GM12878 (cell line): ENCODE measurements around the gene RIC3. TPM values are rescaled to one million over a fixed set of nuclear protein-coding genes. Genes with fewer than 3 reads are reported as not detected.

Source experiments
- E2F8 ChIP-seq: fragments of 450-650 bp; IDR thresholded peaks from 2 replicates; pipeline ENCODE4 v1.6.1; 2018; ENCODE audit warnings: mild to moderate bottlenecking, low read depth, moderate library complexity; ENCODE audit not compliant: partially characterized antibody
- EZH2 ChIP-seq: IDR thresholded peaks from 2 replicates; pipeline ENCODE4 v1.6.1; 2012; ENCODE audit warnings: low read depth, mild to moderate bottlenecking, control low read depth, inconsistent platforms, low read length, borderline replicate concordance; ENCODE audit not compliant: control insufficient read depth
- TCF12 ChIP-seq: IDR thresholded peaks from 2 replicates; pipeline ENCODE4 v1.6.1; 2011; ENCODE audit warnings: low read depth, mild to moderate bottlenecking, low read length
- polyA plus RNA-seq, 11 experiments: library from polyadenylated mRNA; depleted of rRNA in 4 of 11; unstranded in 6 of 11; stranded (reverse) in 5 of 11; fragments of >200 nt; fragmentation: Nextera tagmentation in 4 of 11; fragmentation: Illumina TruSeq in 1 of 11; extraction: Ambion mirVana in 4 of 11; extraction: Trizol in 1 of 11; gene quantifications; 1 replicate in 1 of 11; 2 replicates in 10 of 11; pipeline versions ENCODE4 v1.2.1 to v1.2.3, GENCODE V29; 2011 to 2016; ENCODE audit warnings: inconsistent platforms in 2 of 11, missing spikeins in 2 of 11, low read depth in 1 of 11
- total RNA-seq, 4 experiments: library from RNA; depleted of rRNA in 3 of 4; stranded (reverse); fragments of >200 nt in 3 of 4; fragmentation: Illumina TruSeq in 1 of 4; extraction: Trizol in 1 of 4; gene quantifications; 2 replicates each; pipeline versions ENCODE4 v1.2.1 to v1.2.3, GENCODE V29; 2013 to 2021
- TF ChIP-seq, protein P1 (sequence below): fragments of 450-650 bp; IDR thresholded peaks from 2 replicates; pipeline ENCODE4 v1.6.1; 2016; ENCODE audit warnings: mild to moderate bottlenecking

RIC3 gene
- total and polyA plus RNA-seq, 10 of the 15 experiments (the other 5 are each of a cell fraction or from before 2014, with no cell fraction given), result 0.90 to 8.9 (median 2.2) TPM

GRCh38 chr11:8071616-8072581, 96.9 kb downstream of the RIC3 start (continued):
- TF ChIP-seq E2F8 (no peak), TCF12 (no peak), EZH2 (no peak)
- TF ChIP-seq, protein P1, sequence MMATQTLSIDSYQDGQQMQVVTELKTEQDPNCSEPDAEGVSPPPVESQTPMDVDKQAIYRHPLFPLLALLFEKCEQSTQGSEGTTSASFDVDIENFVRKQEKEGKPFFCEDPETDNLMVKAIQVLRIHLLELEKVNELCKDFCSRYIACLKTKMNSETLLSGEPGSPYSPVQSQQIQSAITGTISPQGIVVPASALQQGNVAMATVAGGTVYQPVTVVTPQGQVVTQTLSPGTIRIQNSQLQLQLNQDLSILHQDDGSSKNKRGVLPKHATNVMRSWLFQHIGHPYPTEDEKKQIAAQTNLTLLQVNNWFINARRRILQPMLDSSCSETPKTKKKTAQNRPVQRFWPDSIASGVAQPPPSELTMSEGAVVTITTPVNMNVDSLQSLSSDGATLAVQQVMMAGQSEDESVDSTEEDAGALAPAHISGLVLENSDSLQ, result no peak
